RWPE1 (cell line): Measurements from ENCODE around the gene TMEM86B.
"Not testable (repeated sequence)": the region's sequence is repeated elsewhere in the genome, so short reads cannot be mapped to it uniquely, and the experiment has no call there.

Experiments used
- CTCF ChIA-PET: fragments of 350-600 bp; sonication (Branson Sonifier 250); formaldehyde crosslinking; extraction: SDS; loops from one replicate; lab custom pipeline; 2021; lab: Yijun Ruan, JAX
- POLR2A ChIA-PET: fragments of 400-600 bp; formaldehyde crosslinking; extraction: SDS; loops from one replicate; lab custom pipeline; 2020; ENCODE audit warnings: antibody characterized with exemption; ENCODE audit not compliant: low non-redundant PET; lab: Yijun Ruan, JAX
- DNase-seq: peaks from one replicate; pipeline ENCODE4 v3.0.0; 2012; ENCODE audit warnings: low spot score
- H3K27ac ChIP-seq: fragments of 450-650 bp; 2 replicates; pipeline ENCODE4 v1.5.1; 2017
- CTCF ChIP-seq: fragments of 450-650 bp; conservative IDR thresholded peaks from 2 replicates; pipeline ENCODE4 v1.5.1; 2017; ENCODE audit warnings: low read depth, mild to moderate bottlenecking

Gene TMEM86B

DNA sequence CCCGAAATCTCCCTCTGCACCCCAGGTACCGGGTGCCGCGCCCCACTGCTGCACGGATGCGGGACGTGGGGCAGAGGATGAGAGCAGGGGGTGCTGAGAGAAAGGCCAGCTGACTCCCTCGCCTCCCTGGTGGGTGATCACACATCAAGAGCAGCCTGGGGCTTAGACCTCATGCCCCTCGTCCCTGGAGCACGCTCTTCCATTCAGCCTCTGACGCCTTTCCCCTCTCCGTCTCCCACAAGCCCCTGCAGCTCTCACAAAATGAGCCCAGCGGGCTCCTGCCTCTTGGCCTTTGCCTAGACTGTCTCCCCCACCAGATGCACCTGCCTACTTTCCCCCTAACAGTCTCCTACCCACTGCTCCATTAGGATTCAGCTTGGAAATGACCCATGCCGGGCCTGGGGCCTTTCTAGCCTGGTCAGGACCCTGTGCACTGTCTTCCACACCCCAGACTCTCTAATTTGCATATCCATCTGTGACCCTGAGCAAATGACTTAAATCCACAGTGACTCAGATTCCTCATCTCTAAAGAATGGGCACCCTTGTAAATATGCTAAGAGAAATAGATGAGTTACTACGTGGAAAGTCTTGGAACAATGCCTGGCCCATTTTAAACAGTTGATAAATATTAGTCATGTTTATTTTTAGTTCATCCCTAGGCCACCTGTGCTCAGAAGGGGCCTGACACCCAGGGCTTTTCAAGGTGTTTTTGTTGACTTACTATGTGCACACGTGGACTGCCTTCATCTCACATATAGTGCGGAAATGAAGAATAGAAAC, 18.7 kb downstream of the TMEM86B start:
- CTCF ChIA-PET, result no interaction called here
- DNase-seq, result peak; percentile 83
- TF ChIP-seq CTCF, result no peak
- peak overlapping the region; percentile 93 for H3K27ac ChIP-seq
- POLR2A ChIA-PET, result interaction anchor here (0.5 to 1.1 kb wide), 3 partner anchors 43 to 377 kb away, joined by 3 to 8 read pairs (median 3); partner anchors contain the start of gene PPP6R1

DNA sequence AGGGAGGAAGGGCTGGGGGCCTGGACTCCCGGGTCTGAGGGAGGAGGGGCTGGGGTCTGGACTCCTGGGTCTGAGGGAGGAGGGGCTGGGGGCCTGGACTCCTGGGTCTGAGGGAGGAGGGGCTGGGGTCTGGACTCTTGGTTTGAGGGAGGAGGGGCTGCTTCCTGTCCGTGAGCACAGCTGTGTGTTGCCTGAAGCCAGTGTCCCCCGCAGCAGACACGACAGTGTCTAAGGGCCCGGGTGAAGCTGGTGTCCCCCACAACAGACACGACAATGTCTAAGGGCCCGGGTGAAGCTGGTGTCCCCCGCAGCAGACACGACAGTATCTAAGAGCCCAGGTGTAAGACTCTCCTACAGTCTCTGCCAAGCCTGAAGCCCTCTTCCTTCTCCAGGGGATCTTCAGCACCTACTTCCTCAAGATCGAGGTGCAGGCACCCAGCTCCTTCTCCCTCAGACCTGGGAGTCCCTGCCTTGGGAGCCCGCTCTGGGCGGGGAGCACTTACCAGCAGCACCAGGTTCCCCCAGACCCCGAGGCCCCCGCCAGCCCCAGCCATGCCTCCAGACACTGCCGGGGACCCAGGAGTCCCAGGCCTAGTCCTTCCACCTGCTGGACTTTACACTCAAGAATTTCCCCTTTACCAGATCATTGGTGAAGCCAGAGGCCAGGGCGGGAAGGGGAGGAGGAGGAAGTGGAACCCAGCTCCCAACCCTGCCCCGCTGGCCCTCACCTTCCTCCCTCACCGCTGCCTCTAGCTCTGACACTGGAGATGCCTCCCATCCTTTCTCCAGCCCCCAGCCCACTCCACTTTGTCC, 19.5 kb downstream of the TMEM86B start, which contains the start of gene PTPRH:
TSS of gene PTPRH (minus strand) at position 622 of the 813 bp plus-strand sequence. CDS start at position 554, 68 bp downstream.
- ChIA-PET POLR2A (interaction anchor here (0.6 to 1.1 kb wide), 2 partner anchors 42 to 378 kb away, joined by 3 to 8 read pairs; no protein-coding TSS in a partner anchor), CTCF (interaction anchor here (0.5 kb wide), 1 partner anchor 132 kb away, joined by 3 read pairs; no protein-coding TSS in a partner anchor)
- no peak for DNase-seq
- TF ChIP-seq CTCF, result no peak
- H3K27ac ChIP-seq, result peak within 1 kb of the TSS; percentile 93

- ChIA-PET POLR2A (no interaction called here), CTCF (interaction anchor here (0.6 kb wide), 1 partner anchor 261 kb away, joined by 3 read pairs; no protein-coding TSS in a partner anchor)
Observed at GRCh38 chr19:55206664-55207500, 21.7 kb downstream of the TMEM86B start.

GRCh38 chr19:55202199-55202598, 26.4 kb downstream of the TMEM86B start:
- H3K27ac ChIP-seq, POLR2A ChIA-PET, CTCF ChIA-PET, DNase-seq: not testable (repeated sequence)

More at GRCh38 chr19:55206664-55207500, 21.7 kb downstream of the TMEM86B start:
- DNase-seq, result peak; percentile 98
- TF ChIP-seq CTCF, result no peak
- H3K27ac ChIP-seq, result peak overlapping the region; percentile 82

- DNase-seq, result no peak
- TF ChIP-seq CTCF, result no peak
- ChIA-PET CTCF (interaction anchor here (0.5 kb wide), 1 partner anchor 254 kb away, joined by 3 read pairs; no protein-coding TSS in a partner anchor), POLR2A (no interaction called here)
- peak overlapping the region; percentile 75 for H3K27ac ChIP-seq
Observed at GRCh38 chr19:55199620-55200204, 28.9 kb downstream of the TMEM86B start.

- DNase-seq, result no peak
- ChIA-PET CTCF (no interaction called here), POLR2A (no interaction called here)
- no peak for TF ChIP-seq CTCF
- peak overlapping the region; percentile 75 for H3K27ac ChIP-seq
Observed at GRCh38 chr19:55198651-55199050, 29.9 kb downstream of the TMEM86B start.
